IMR-90 (cell line): Measurements from ENCODE around the gene GNGT1. TPM values are rescaled to one million over a fixed set of nuclear protein-coding genes. Genes with fewer than 3 reads are reported as not detected.
A peak's percentile ranks its signal among the peaks of the same experiment; 100 is the strongest.

Experiments
- ATAC-seq: fragments of 200-7000 bp; cut with Tn5 transposase; 2 replicates; pipeline ENCODE4 v1.9.1; 2020; ENCODE audit warnings: low read depth, mild to moderate bottlenecking, moderate library complexity
- BruUV-seq: library from RNA; stranded (reverse); fragments of 400-500 nt; replicated peaks from 2 replicates; lab custom pipeline; 2021; lab: Mats Ljungman, UMichigan
- CTCF ChIA-PET: fragments of 300-600 bp; formaldehyde crosslinking; extraction: SDS; loops from one replicate; lab custom pipeline; 2021; ENCODE audit warnings: antibody characterized with exemption; lab: Yijun Ruan, JAX
- POLR2A ChIA-PET: fragments of 300-600 bp; sonication (Branson Sonifier 250); formaldehyde crosslinking; loops from one replicate; lab custom pipeline; 2022; ENCODE audit warnings: antibody characterized with exemption; ENCODE audit not compliant: unreplicated experiment; lab: Charles Lee
- DNase-seq: peaks from one replicate; pipeline ENCODE4 v3.0.0; 2013
- H2AFZ ChIP-seq: replicated peaks from 2 replicates; pipeline ENCODE3; 2013; ENCODE audit warnings: low read length, mild to moderate bottlenecking; ENCODE audit not compliant: poor library complexity
- H2AK5ac ChIP-seq: 2 replicates; pipeline ENCODE4 v1.6.1; 2013; ENCODE audit warnings: low read depth, low read length, inconsistent platforms
- H2AK9ac ChIP-seq: replicated peaks from 2 replicates; pipeline ENCODE3; 2013; ENCODE audit warnings: mild to moderate bottlenecking, low read depth, low read length, moderate library complexity; ENCODE audit not compliant: poor library complexity
- H2BK120ac ChIP-seq: 2 replicates; pipeline ENCODE4 v1.6.1; 2013; ENCODE audit warnings: low read depth, low read length, inconsistent platforms
- H2BK15ac ChIP-seq: 3 replicates; pipeline ENCODE4 v1.6.1; 2013; ENCODE audit warnings: low read depth, low read length, inconsistent platforms
- H2BK20ac ChIP-seq: 2 replicates; pipeline ENCODE4 v1.6.1; 2013; ENCODE audit warnings: low read depth, mild to moderate bottlenecking, inconsistent platforms, low read length, moderate library complexity
- H2BK5ac ChIP-seq: 2 replicates; pipeline ENCODE4 v1.6.1; 2013; ENCODE audit warnings: mild to moderate bottlenecking, low read depth, low read length, inconsistent platforms; ENCODE audit not compliant: poor library complexity, severe bottlenecking
- H3K14ac ChIP-seq: replicated peaks from 2 replicates; pipeline ENCODE4 v1.6.1; 2013; ENCODE audit warnings: low read depth, low read length, inconsistent platforms
- H3K18ac ChIP-seq: 2 replicates; pipeline ENCODE4 v1.6.1; 2013; ENCODE audit warnings: low read depth, low read length, control low read depth
- H3K23ac ChIP-seq: 2 replicates; pipeline ENCODE4 v1.6.1; 2013; ENCODE audit warnings: low read depth, low read length, inconsistent platforms
- H3K27ac ChIP-seq: 2 replicates; pipeline ENCODE4 v1.5.1; 2013; ENCODE audit warnings: mild to moderate bottlenecking, control low read depth, low read length; ENCODE audit not compliant: insufficient read depth
- H3K27me3 ChIP-seq: 2 replicates; pipeline ENCODE4 v1.6.1; 2013; ENCODE audit warnings: low read length; ENCODE audit not compliant: control insufficient read depth, insufficient read depth
- H3K36me3 ChIP-seq: 2 replicates; pipeline ENCODE4 v1.6.1; 2013; ENCODE audit warnings: low read length, mixed read lengths; ENCODE audit not compliant: control insufficient read depth, insufficient read depth
- H3K4ac ChIP-seq: 2 replicates; pipeline ENCODE4 v1.6.1; 2013; ENCODE audit warnings: low read depth, low read length, inconsistent platforms
- H3K4me1 ChIP-seq: 2 replicates; pipeline ENCODE4 v1.6.1; 2013; ENCODE audit warnings: low read length, mixed read lengths; ENCODE audit not compliant: control insufficient read depth, insufficient read depth
- H3K4me2 ChIP-seq: 2 replicates; pipeline ENCODE4 v1.6.1; 2013; ENCODE audit warnings: low read depth, mild to moderate bottlenecking, control low read depth, low read length, moderate library complexity
- H3K4me3 ChIP-seq: 2 replicates; pipeline ENCODE4 v1.5.1; 2013; ENCODE audit warnings: low read depth, mild to moderate bottlenecking, control low read depth, low read length, moderate library complexity; ENCODE audit not compliant: insufficient read depth
- H3K56ac ChIP-seq: 2 replicates; pipeline ENCODE4 v1.6.1; 2013; ENCODE audit warnings: low read length, inconsistent platforms; ENCODE audit not compliant: insufficient read depth; ENCODE audit errors: extremely low read depth
- H3K79me1 ChIP-seq, 2 experiments: 2 replicates each; pipeline ENCODE4 v1.6.1; 2013; ENCODE audit warnings: low read length in 2 of 2, inconsistent platforms in 1 of 2, low read depth in 1 of 2
- H3K9ac ChIP-seq: 2 replicates; pipeline ENCODE4 v1.6.1; 2013; ENCODE audit warnings: low read depth, low read length, control low read depth
- H3K9me1 ChIP-seq: 2 replicates; pipeline ENCODE4 v1.6.1; 2013; ENCODE audit warnings: low read length, inconsistent platforms; ENCODE audit not compliant: insufficient read depth
- H3K9me3 ChIP-seq: 2 replicates; pipeline ENCODE4 v1.6.1; 2013; ENCODE audit warnings: low read length; ENCODE audit not compliant: control insufficient read depth, insufficient read depth
- H4K20me1 ChIP-seq: 2 replicates; pipeline ENCODE4 v1.6.1; 2013; ENCODE audit warnings: low read length, inconsistent platforms; ENCODE audit not compliant: insufficient read depth
- H4K5ac ChIP-seq: 2 replicates; pipeline ENCODE4 v1.6.1; 2013; ENCODE audit warnings: mild to moderate bottlenecking, low read depth, low read length, control low read depth
- H4K8ac ChIP-seq, 2 experiments: 2 replicates each; pipeline ENCODE4 v1.6.1; 2013; ENCODE audit warnings: low read depth in 2 of 2, low read length in 2 of 2, control low read depth in 1 of 2, inconsistent platforms in 1 of 2
- H4K91ac ChIP-seq: 2 replicates; pipeline ENCODE4 v1.6.1; 2013; ENCODE audit warnings: low read depth, low read length, inconsistent platforms; ENCODE audit not compliant: insufficient read depth
- MAFK ChIP-seq: IDR thresholded peaks from 2 replicates; pipeline ENCODE4 v1.6.1; 2012; ENCODE audit warnings: low read depth, low read length, improper control_type of control experiment
- POLR2A ChIP-seq: IDR thresholded peaks from 2 replicates; pipeline ENCODE4 v1.6.1; 2012; ENCODE audit warnings: mild to moderate bottlenecking, low read depth, low read length
- WGBS, 2 experiments: methylation state at CpG; one replicate each; pipeline versions ENCODE4 v1.1.5 to v1.1.7; 2013; ENCODE audit warnings: missing lambda C conversion rate in 2 of 2; ENCODE audit not compliant: insufficient read length in 1 of 2; ENCODE audit errors: extremely low coverage in 2 of 2; 5-methylcytosine and 5-hydroxymethylcytosine counted together
- dilution Hi-C: fragments of 300-500 bp; cut with HindIII; formaldehyde crosslinking; loops from one replicate; pipeline ENCODE4 v1.14.3; 2018; ENCODE audit warnings: low sequenced_read_pairs; ENCODE audit not compliant: unreplicated experiment
- in situ Hi-C: fragments of 300-500 bp; cut with MboI; formaldehyde crosslinking; loops from 3 replicates; pipeline ENCODE4 v1.14.3; 2019; ENCODE audit warnings: low sequenced_read_pairs, inconsistent platforms, mixed read lengths
- intact Hi-C: fragments of 100-400 bp; cut with micrococcal nuclease; formaldehyde crosslinking; loops from 2 replicates; pipeline ENCODE4 v1.10.0; 2022
- polyA plus RNA-seq, 3 experiments: library from polyadenylated mRNA; depleted of rRNA; stranded (reverse); fragments of >200 nt; gene quantifications; 2 replicates each; pipeline ENCODE4 v1.2.3, GENCODE V29; 2012; ENCODE audit warnings: low replicate concordance in 1 of 3
- total RNA-seq: library from RNA; depleted of rRNA; stranded (reverse); fragments of >200 nt; gene quantifications from 2 replicates; pipeline ENCODE4 v1.2.3, GENCODE V29; 2012

The GNGT1 gene
- total and polyA plus RNA-seq, 2 of the 4 experiments (the other 2 are of a cell fraction): not detected

DNA sequence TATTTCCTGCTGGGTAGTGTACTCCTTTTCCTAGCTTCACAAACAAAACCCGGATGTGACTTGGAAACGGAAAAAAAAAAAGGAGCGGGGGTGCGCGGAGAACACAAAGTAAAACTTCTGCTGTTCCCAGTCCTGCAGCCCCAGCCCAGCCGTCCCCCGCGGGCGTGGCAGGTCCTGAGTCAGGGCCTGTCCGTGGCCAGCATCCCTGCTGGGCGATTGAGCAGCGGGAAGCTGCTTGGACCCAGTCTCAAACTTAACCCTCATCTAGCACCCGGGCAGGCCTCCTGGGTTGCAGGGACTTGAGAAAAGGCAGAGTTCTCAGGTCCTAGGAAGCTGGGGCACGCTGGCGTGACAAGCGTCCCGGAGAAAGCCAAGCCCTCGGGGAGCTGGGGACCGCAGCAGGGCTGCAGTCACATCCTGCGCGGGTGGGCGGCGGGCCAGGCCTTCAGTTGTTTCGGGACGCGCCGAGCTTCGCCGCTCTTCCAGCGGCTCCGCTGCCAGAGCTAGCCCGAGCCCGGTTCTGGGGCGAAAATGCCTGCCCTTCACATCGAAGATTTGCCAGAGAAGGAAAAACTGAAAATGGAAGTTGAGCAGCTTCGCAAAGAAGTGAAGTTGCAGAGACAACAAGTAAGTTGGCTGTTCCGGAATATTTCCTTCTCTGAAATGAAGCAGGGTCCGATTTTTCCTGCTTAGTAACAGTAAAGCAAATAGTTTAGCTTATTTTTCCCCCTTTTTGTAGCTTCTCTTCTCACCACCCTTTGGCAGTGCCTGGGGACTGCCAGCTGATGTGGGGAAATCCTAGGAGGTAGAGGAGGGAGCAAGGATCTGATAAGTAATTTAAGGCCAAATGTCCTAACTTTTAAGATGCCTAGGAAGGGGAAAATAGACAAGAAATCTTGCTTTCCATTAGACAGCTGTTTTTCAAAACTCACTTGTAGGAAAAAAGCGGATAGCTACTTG, 15.5 kb downstream of the GNGT1 start, which contains the start of gene GNG11:
Gene GNG11 (plus strand): TSS at position 129 of the 960 bp plus-strand sequence. CDS start 403 bp downstream, at position 532.
- ATAC-seq (peak; percentile 84), DNase-seq (peak; percentile 66)
- in situ Hi-C loops: loop anchor here (25.0 kb wide), 1 partner anchor 515 kb away; no protein-coding TSS in a partner anchor
- Histone ChIP-seq H3K4me2 (peak within 1 kb of the TSS; percentile 97), H3K4me3 (peak within 1 kb of the TSS; percentile 99), H3K56ac (peak within 1 kb of the TSS; percentile 98), H3K4me1 (peaks cover 7% of the 10 kb centered on the region), H4K20me1 (no peaks in the 10 kb centered on the region), H3K9me1 (no peaks in the 10 kb centered on the region), H3K27ac (peak within 1 kb of the TSS; percentile 80), H2AK5ac (peak within 1 kb of the TSS; percentile 48), H3K36me3 (peaks cover 6% of the 10 kb centered on the region), H4K8ac (peak within 1 kb of the TSS; percentile 83 to 91), H3K27me3 (no peaks in the 10 kb centered on the region), H2BK15ac (peak within 1 kb of the TSS; percentile 64; the same call in 2 of the 3 replicates), H3K23ac (peak within 1 kb of the TSS; percentile 86), H4K5ac (peak within 1 kb of the TSS; percentile 94), H3K9ac (peak within 1 kb of the TSS; percentile 97), H3K18ac (peak within 1 kb of the TSS; percentile 97), H2BK120ac (peak within 1 kb of the TSS; percentile 89), H2BK20ac (peak within 1 kb of the TSS; percentile 72), H3K79me1 (peaks cover 7 to 18% of the 10 kb centered on the region in 2 experiments; a peak in 2 of 4 replicates), H3K4ac (peak within 1 kb of the TSS; percentile 82), H2AFZ (peak within 1 kb of the TSS; percentile 92), H3K9me3 (no peaks in the 10 kb centered on the region), H3K14ac (peak within 1 kb of the TSS; percentile 98), H2AK9ac (peak within 1 kb of the TSS; percentile 51), H4K91ac (peak within 1 kb of the TSS; percentile 92), H2BK5ac (peak within 1 kb of the TSS; percentile 89)
- ChIA-PET POLR2A (interaction anchor here (0.6 to 1.4 kb wide), 9 partner anchors 11 to 1122 kb away, joined by 3 to 7 read pairs (median 4); no protein-coding TSS in a partner anchor), CTCF (interaction anchor here (0.6 to 1.0 kb wide), 6 partner anchors 10 to 606 kb away, joined by 3 to 5 read pairs (median 4); no protein-coding TSS in a partner anchor)
- dilution Hi-C loops: no loop called here
- intact Hi-C loops: loop anchor here (2.0 to 5.0 kb wide), 3 partner anchors 83 to 300 kb away; partner anchors contain the start of gene BET1
- no peak for TF ChIP-seq MAFK
- TF ChIP-seq POLR2A: 0 out of 2 replicates have a peak, but pooled peaks have one; percentile 34
- WGBS, 2 experiments: 1% methylated on average over 29 of the region's 39 CpGs; no CpG with 5 or more reads in 1 of the 2 experiments
- no TSS peak for BruUV-seq
